Measurements from ENCODE around the gene IDH3B.
"Not testable (repeated sequence)": the region's sequence is repeated elsewhere in the genome, so short reads cannot be mapped to it uniquely, and the experiment has no call there.

The IDH3B gene

DNA sequence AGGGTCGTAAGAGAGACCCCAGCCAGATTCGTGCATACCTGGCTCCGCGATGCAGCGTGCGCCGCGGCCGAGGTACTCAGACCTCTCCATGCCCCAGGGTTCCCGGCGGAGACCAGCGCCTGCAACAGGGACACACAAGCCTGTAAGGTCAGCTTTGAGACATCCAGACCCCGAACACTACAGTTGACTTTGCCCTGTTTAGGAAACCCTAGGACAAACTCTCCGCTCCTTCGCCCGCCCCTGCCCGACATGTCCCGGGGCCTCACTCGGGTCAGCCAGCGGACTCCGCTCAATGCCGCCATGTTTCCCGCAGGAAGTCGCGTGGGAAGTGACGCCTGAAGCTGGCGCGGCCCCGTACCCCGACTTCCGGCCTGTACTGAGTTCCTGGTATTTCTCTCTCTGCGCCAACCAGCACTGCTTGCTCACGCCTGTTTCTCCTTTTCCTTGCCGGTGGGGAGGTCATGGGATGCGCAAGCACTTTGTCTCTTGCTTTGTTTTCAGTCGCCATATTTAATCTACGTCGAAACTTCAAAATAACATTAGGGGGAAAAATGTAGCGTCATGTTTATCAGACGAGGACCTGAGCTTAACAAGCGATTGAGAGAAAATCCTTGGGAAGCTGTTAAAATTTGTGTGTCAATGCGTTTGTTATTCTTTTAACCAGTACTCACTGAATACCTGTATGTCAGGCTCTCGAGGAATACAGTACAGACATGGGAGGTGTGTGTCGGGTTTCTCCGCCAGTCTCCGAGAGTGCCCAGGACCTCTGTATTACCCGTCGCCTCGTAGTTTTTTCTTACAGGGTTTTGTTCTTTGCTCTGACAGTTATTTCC, at the start of gene IDH3B:
IDH3B (minus strand) TSS at position 330 of the 833 bp plus-strand sequence; CDS start at position 302, 28 bp downstream.
- DNase-seq (ENCODE audit: low read depth) = peak; percentile 86

GRCh38 chr20:2713285-2713684, 49.3 kb upstream of the IDH3B start:
- no peak for DNase-seq (ENCODE audit: low read depth)

DNA sequence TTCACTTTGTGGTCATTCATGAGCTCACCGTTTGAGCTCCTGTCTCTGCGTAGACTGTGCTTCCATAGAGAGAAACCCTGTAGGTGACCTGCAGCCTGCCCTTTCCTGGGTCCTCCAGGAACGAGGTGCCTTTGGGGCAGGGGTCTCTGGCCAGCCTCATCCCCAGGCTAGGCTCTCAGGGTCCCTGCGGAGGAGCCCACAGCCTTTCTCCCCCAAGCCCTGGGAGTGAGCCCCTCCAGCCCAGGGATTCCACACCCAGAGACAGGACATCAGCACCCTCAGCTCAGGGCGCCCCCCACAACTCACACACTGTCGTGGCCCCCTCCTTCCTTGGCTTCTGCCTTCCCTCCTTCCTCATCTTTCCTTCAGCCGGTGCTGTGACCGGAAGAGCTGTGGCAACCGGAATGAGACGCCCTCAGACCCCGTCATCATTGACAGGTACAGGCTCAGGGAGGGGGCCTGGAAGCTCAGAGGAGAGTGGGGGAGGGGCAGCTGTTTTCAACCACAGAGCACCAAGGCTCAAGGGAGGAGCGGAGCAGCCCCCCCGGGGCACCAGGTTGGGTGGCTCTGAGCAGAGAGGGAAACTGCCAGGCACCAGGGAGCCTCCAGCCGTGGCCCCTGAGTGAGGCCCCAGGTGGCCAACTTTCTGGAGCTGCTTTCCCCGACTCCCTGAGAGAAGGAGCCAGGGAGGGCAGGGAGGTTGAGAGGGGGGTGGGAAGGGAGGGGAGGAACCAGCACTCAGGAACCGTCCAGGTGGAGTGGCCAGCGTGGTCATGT, 45.4 kb upstream of the IDH3B start:
- no peak for DNase-seq (ENCODE audit: low read depth)

- no peak for DNase-seq (ENCODE audit: low read depth)
These were observed 44.6 kb upstream of the IDH3B start for GRCh38 chr20:2708665-2709064.

GRCh38 chr20:2708073-2708415, 44.0 kb upstream of the IDH3B start:
- DNase-seq (ENCODE audit: low read depth) = no peak

GRCh38 chr20:2707353-2708072, 43.5 kb upstream of the IDH3B start:
- DNase-seq (ENCODE audit: low read depth) = no peak

DNA sequence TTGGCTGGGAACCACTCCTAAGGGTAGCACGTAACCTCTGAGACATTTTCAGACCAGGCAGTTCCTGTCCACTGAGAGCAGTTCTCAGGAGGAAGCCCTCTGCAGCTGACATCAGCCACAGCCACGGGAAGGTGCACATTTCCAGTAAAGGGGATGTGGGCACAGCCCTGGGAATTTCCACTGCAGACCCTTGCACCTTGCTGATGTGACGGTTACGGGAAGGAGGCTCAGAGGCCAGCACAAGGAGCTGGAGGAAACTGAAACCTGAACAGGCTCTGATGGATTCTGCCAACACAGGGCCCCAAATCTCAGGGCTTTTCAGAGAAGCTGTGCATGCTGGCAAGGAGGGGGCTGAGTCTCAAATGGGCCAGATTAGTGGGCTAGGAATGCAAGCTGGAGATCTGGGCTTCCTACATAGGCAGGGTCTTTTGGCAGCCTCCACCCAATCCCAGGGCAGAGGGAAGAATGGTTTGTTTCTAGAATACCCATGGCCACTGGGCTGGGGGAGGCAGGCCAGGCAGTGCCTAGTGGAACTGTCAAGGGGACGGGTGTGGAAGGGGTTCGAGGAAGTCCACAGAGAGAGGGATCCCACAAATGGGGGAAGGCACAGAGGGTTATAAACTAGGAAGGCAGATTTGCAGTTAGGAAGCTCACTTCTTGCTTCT, 42.8 kb upstream of the IDH3B start:
- DNase-seq (ENCODE audit: low read depth) = no peak

- no peak for DNase-seq (ENCODE audit: low read depth)
These were observed 42.1 kb upstream of the IDH3B start for GRCh38 chr20:2705931-2706645.

- DNase-seq (ENCODE audit: low read depth) = no peak
These were observed 39.9 kb upstream of the IDH3B start for GRCh38 chr20:2703716-2704475.

DNA sequence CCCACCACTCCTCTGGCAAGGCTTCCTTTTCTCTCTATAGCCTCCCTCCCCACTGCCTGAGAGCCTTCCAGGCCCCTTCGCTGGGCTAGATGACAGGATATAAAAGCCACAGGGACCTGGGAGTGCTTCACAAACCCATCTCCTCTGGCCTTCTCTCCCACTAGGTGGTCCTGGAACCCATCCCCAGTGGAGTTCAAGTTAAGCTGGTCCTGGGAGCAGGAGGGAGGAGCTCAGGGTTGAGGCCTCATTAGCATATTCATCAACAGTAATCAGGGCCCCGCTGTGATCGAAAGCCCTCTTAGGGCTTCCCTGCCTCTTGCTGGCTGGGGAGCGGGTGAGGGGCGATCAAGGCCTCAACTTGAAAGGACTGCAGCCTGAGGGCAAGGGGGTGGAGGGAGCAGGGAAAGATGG, 37.7 kb upstream of the IDH3B start:
- DNase-seq (ENCODE audit: low read depth) = no peak

- DNase-seq (ENCODE audit: low read depth) = no peak
These were observed 37.1 kb upstream of the IDH3B start for GRCh38 chr20:2700913-2701620.

- no peak for DNase-seq (ENCODE audit: low read depth)
These were observed 35.9 kb upstream of the IDH3B start for GRCh38 chr20:2699775-2700413.

- no peak for DNase-seq (ENCODE audit: low read depth)
These were observed 34.9 kb upstream of the IDH3B start for GRCh38 chr20:2698912-2699311.

GRCh38 chr20:2698186-2698817, 34.3 kb upstream of the IDH3B start:
- DNase-seq (ENCODE audit: low read depth) = no peak

DNA sequence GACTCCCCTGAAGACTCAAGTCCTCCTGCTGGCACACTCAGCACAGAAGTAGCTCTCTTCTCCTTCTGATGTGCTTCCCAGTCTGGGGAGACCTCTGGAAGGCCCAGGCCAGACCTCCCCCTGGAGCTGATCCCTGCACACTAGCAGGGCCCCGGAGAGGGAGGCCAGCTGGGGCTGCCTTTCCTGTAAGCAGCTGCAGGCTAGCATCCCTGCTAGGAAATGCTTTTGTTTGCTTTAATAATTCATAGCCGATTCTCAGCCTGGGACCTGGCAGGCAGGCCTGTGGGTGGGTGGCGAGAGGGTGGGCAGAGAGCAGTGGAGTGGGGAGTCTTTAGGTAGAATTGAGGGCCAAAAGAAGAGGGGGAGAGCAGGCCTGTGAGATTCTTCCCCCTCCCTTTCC, 33.8 kb upstream of the IDH3B start:
- no peak for DNase-seq (ENCODE audit: low read depth)

GRCh38 chr20:2696646-2697045, 32.6 kb upstream of the IDH3B start:
- DNase-seq (ENCODE audit: low read depth) = no peak

DNA sequence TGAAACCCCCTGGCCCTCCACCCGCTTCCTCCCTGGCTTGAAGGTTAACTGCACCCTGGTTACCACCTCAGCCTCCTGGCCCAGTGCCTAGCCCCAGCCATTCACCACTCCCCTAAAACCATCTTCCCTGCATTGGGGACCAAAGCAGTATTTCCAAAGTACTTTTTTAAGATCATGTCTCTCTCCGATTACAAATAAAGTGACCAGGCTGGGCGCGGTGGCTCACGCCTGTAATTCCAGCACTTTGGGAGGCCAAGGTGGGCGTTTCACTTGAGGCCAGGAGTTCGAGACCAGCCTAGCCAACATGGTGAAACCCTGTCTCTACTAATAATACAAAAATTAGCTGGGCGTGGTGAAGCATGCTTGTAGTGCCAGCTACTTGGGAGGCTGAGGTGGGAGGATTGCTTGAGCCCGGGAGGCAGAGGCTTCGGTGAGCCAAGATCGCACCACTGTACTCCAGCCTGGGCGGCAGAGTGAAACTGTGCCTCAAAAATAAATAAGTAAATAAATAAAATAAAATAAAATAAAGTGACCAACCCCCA, 32.0 kb upstream of the IDH3B start:
- not testable (repeated sequence) for DNase-seq (ENCODE audit: low read depth)

GRCh38 chr20:2695206-2695983, 31.4 kb upstream of the IDH3B start:
- DNase-seq (ENCODE audit: low read depth) = no peak

All from stimulated activated CD8-positive, alpha-beta memory T cell treated with anti-CD3 and anti-CD28 coated beads, Interleukin-12 subunit alpha, Interleukin-12 subunit beta, amount 100 ng/mL, for 1 hour (primary cell).